Measurements from ENCODE around the gene UBA1. TPM values are rescaled to one million over a fixed set of nuclear protein-coding genes. Genes with fewer than 3 reads are reported as not detected.

The UBA1 gene
- total RNA-seq (2022) (234 and 240 TPM in 2 replicates), Bru-seq, nascent RNA (percentile 85 among the genes with signal in this experiment), BruChase-seq, experiment 1, labeled RNA remaining after a 6-hour chase (percentile 96 among the genes with signal in this experiment), BruChase-seq, experiment 2, labeled RNA remaining after a 2-hour chase (percentile 95 among the genes with signal in this experiment)
- long read RNA-seq, transcript UBA1-201 (26 exons, 3,559 nt) = major isoform, 40 of 245 reads
- long read RNA-seq, transcript UBA1-203 (26 exons, 3,466 nt) = minor isoform, 9 of 245 reads
- long read RNA-seq, partial matches to known transcripts = 178 of 245 reads
- long read RNA-seq, other reads (novel, unspliced or antisense) = 14 of 245 reads

GRCh38 chrX:47193475-47194193, at the start of gene UBA1:
Gene UBA1, plus strand, starts transcription at chrX:47193829. Its CDS starts 4,974 bp downstream, at chrX:47198803.
- no TSS peak for BruUV-seq (replicated peaks)
- TF ChIP-seq, protein P1, sequence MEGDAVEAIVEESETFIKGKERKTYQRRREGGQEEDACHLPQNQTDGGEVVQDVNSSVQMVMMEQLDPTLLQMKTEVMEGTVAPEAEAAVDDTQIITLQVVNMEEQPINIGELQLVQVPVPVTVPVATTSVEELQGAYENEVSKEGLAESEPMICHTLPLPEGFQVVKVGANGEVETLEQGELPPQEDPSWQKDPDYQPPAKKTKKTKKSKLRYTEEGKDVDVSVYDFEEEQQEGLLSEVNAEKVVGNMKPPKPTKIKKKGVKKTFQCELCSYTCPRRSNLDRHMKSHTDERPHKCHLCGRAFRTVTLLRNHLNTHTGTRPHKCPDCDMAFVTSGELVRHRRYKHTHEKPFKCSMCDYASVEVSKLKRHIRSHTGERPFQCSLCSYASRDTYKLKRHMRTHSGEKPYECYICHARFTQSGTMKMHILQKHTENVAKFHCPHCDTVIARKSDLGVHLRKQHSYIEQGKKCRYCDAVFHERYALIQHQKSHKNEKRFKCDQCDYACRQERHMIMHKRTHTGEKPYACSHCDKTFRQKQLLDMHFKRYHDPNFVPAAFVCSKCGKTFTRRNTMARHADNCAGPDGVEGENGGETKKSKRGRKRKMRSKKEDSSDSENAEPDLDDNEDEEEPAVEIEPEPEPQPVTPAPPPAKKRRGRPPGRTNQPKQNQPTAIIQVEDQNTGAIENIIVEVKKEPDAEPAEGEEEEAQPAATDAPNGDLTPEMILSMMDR (IDR thresholded peaks at IDR 0.05; ENCODE audit: unreplicated experiment) = peak; percentile 66
- Mint-ChIP-seq H3K27ac (ENCODE audit: unreplicated experiment) (peak within 1 kb of the TSS; percentile 96), H3K4me3 (ENCODE audit: low read depth, unreplicated experiment) (peak within 1 kb of the TSS; percentile 80), H3K9me3 (ENCODE audit: low read depth, unreplicated experiment) (no peaks in the 10 kb centered on the region), H3K4me1 (ENCODE audit: low read depth, unreplicated experiment) (peaks cover 18% of the 10 kb centered on the region), H3K36me3 (ENCODE audit: insufficient read depth, unreplicated experiment) (peaks cover 62% of the 10 kb centered on the region), H3K27me3 (ENCODE audit: unreplicated experiment) (no peaks in the 10 kb centered on the region)
- intact Hi-C loops (cut with micrococcal nuclease; ENCODE audit: unreplicated experiment) = loop anchor here (1.0 to 10.0 kb wide), 5 partner anchors 119 to 831 kb away; partner anchors contain the start of gene ZNF41
- peak; percentile 93 for DNase-seq
- CTCF ChIA-PET = no interaction called here

GRCh38 chrX:47143894-47144625, 49.6 kb upstream of the UBA1 start:
- BruUV-seq (replicated peaks) = TSS peak; percentile 81
- TF ChIP-seq, protein P1 (IDR thresholded peaks at IDR 0.05; ENCODE audit: unreplicated experiment) = no peak
- Mint-ChIP-seq H3K9me3 (ENCODE audit: low read depth, unreplicated experiment) (no peaks in the 10 kb centered on the region), H3K27me3 (ENCODE audit: unreplicated experiment) (no peaks in the 10 kb centered on the region), H3K4me1 (ENCODE audit: low read depth, unreplicated experiment) (peaks cover 9% of the 10 kb centered on the region), H3K36me3 (ENCODE audit: insufficient read depth, unreplicated experiment) (peaks cover 62% of the 10 kb centered on the region), H3K4me3 (ENCODE audit: low read depth, unreplicated experiment) (peak overlapping the region; percentile 100), H3K27ac (ENCODE audit: unreplicated experiment) (peak overlapping the region; percentile 100)
- CTCF ChIA-PET = interaction anchor here (1.0 to 1.4 kb wide), 4 partner anchors 9 to 379 kb away, joined by 4 to 15 read pairs (median 6); no protein-coding TSS in a partner anchor
- intact Hi-C loops (cut with micrococcal nuclease; ENCODE audit: unreplicated experiment) = no loop called here
- peak; percentile 17 for DNase-seq

DNA sequence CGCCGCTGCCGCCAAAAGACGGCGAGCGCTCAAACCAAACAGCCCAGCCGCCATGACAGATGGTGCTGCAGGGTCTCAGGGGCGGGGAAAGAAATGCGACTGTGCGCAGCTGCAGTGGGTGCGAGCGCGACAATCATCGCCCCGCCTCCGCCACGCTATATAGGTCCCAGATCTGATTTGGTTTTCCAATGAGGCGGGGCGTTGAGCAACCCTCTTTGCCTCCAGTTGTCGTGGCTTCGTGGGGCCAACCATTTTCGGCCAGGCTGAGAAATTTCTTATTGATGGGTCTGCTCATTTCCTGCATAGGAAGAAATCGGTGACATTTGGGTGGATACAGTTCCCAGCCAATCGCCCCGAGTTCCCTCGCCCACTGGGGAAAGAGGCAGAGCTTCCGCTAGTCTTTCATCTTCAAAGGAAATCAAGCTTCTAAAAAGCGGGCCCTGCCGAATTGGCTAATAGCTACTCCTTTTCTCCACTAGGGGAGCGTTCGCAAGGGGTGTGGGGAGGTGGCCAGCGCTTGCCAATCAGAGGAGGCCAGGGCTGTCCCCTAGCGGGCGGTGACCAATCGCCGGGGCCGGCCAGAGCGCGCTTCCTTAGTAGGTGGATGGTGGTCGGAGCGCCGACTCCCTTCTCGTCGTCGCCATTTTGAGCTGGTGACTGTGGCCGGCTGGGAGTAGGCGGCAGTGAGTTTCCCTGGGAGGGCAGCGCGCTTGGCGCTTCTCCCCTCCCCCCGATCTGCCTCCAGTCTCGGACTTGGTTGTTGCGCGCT, 48.8 kb upstream of the UBA1 start, which contains the start of the genes NDUFB11 and RBM10:
TSS of gene NDUFB11 (minus strand) at position 77 of the 769 bp plus-strand sequence. CDS start at position 54, 23 bp downstream.
TSS of gene RBM10 (plus strand) at position 596 of the 769 bp plus-strand sequence. CDS start 2,261 bp downstream, outside the sequence.
- no TSS peak for BruUV-seq (replicated peaks)
- intact Hi-C loops (cut with micrococcal nuclease; ENCODE audit: unreplicated experiment) = no loop called here
- Mint-ChIP-seq H3K27me3 (ENCODE audit: unreplicated experiment) (no peaks in the 10 kb centered on the region), H3K27ac (ENCODE audit: unreplicated experiment) (peak within 1 kb of the TSS; percentile 100), H3K9me3 (ENCODE audit: low read depth, unreplicated experiment) (no peaks in the 10 kb centered on the region), H3K4me3 (ENCODE audit: low read depth, unreplicated experiment) (peak within 1 kb of the TSS; percentile 100), H3K36me3 (ENCODE audit: insufficient read depth, unreplicated experiment) (peaks cover 62% of the 10 kb centered on the region), H3K4me1 (ENCODE audit: low read depth, unreplicated experiment) (peaks cover 9% of the 10 kb centered on the region)
- CTCF ChIA-PET = interaction anchor here (0.6 to 1.4 kb wide), 7 partner anchors 9 to 378 kb away, joined by 3 to 15 read pairs (median 4); no protein-coding TSS in a partner anchor
- peak; percentile 94 for DNase-seq
- TF ChIP-seq, protein P1 (IDR thresholded peaks at IDR 0.05; ENCODE audit: unreplicated experiment) = peak; percentile 78
